CD4-positive, CD25-positive, alpha-beta regulatory T cell (primary cell): ENCODE measurements around the gene ATP13A3. TPM values are rescaled to one million over a fixed set of nuclear protein-coding genes. Genes with fewer than 3 reads are reported as not detected.

Experiments
- ATAC-seq, 2 donors: fragments of 150-1000 bp; cut with Tn5 transposase; one replicate each; pipeline ENCODE4 v1.10.0; 2021; ENCODE audit warnings: low read depth in 2 of 2, moderate number of reproducible peaks in 2 of 2, moderate library complexity in 1 of 2
- DNase-seq, 3 donors: peaks; one replicate each; pipeline versions ENCODE4 v3.0.0 to v3.0.0-alpha.2; 2012 to 2022; ENCODE audit warnings: mixed read lengths in 1 of 3
- H3K27ac ChIP-seq: one replicate; pipeline ENCODE4 v1.7.0; 2013; ENCODE audit warnings: mild to moderate bottlenecking, low read length; ENCODE audit not compliant: insufficient read depth, poor library complexity, severe bottlenecking
- H3K27me3 ChIP-seq: one replicate; pipeline ENCODE4 v1.7.0; 2013; ENCODE audit warnings: low read length; ENCODE audit not compliant: control insufficient read depth, insufficient read depth
- H3K36me3 ChIP-seq: one replicate; pipeline ENCODE4 v1.7.0; 2013; ENCODE audit warnings: mild to moderate bottlenecking, low read length, moderate library complexity; ENCODE audit not compliant: control insufficient read depth, insufficient read depth
- H3K4me1 ChIP-seq: 2 replicates; pipeline ENCODE4 v1.7.0; 2013; ENCODE audit warnings: mild to moderate bottlenecking, low read length; ENCODE audit not compliant: insufficient read depth, control insufficient read depth, poor library complexity, severe bottlenecking
- H3K4me3 ChIP-seq: one replicate; pipeline ENCODE4 v1.7.0; 2013; ENCODE audit warnings: low read depth, mild to moderate bottlenecking, low read length, moderate library complexity
- H3K9me3 ChIP-seq, 2 experiments: 1 replicate in 1 of 2; 2 replicates in 1 of 2; pipeline ENCODE4 v1.7.0; 2013; ENCODE audit warnings: low read length in 2 of 2, mild to moderate bottlenecking in 1 of 2, moderate library complexity in 1 of 2; ENCODE audit not compliant: control insufficient read depth in 2 of 2
- H3K27ac Mint-ChIP-seq, 3 donors: one replicate each; pipeline ENCODE4 v1.8.0; 2020 to 2022; ENCODE audit warnings: mild to moderate bottlenecking in 3 of 3, mixed read lengths in 3 of 3, moderate library complexity in 2 of 3
- H3K27me3 Mint-ChIP-seq: one replicate; pipeline ENCODE4 v1.8.0; 2022; ENCODE audit warnings: mild to moderate bottlenecking, mixed read lengths
- H3K36me3 Mint-ChIP-seq: one replicate; pipeline ENCODE4 v1.8.0; 2020; ENCODE audit warnings: mixed read lengths
- H3K4me1 Mint-ChIP-seq, 4 donors: one replicate each; pipeline ENCODE4 v1.8.0; 2020 to 2022; ENCODE audit warnings: mixed read lengths in 4 of 4, mild to moderate bottlenecking in 1 of 4
- H3K4me3 Mint-ChIP-seq, 4 donors: one replicate each; pipeline ENCODE4 v1.8.0; 2020 to 2022; ENCODE audit warnings: mild to moderate bottlenecking in 4 of 4, mixed read lengths in 4 of 4, moderate library complexity in 3 of 4
- H3K9me3 Mint-ChIP-seq, 7 donors: one replicate each; pipeline ENCODE4 v1.8.0; 2020 to 2022; ENCODE audit warnings: mixed read lengths in 7 of 7, mild to moderate bottlenecking in 3 of 7, moderate library complexity in 2 of 7
- polyA plus RNA-seq, 4 donors: library from polyadenylated mRNA; unstranded; fragments of 300-500 nt; fragmentation: Illumina TruSeq; gene quantifications; one replicate each; pipeline ENCODE4 v1.2.3, GENCODE V29; 2021
- total RNA-seq: library from RNA; stranded (reverse); gene quantifications from one replicate; pipeline ENCODE4 v1.2.3, GENCODE V29; 2022

Gene ATP13A3
- total and polyA plus RNA-seq, 5 donors from 2014 or later = 8.6 to 114 (median 16.0) TPM

DNA sequence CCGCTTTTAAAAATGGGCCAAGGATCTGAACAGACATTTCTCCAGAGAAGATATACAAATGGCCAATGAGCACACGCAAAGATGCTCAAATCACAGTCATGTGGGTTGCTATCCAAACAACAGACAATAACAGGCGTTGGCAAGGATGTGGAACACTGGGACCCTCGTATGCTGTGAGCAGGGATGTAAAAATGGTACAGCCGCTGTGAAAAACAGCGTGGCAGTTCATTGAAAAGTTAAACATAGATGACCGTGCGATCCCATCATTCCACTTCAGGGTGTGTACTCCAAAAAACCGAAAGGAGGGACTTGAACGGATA lies 110.6 kb downstream of the ATP13A3 start:
- no peak overlapping the region for H3K4me3 Mint-ChIP-seq
- no peaks in the 10 kb centered on the region for H3K27me3 ChIP-seq
- no peak overlapping the region for H3K27ac Mint-ChIP-seq
- ATAC-seq = no peak
- no peak overlapping the region for H3K4me3 ChIP-seq
- peaks cover 0 to 2% (median 0%) of the 10 kb centered on the region in 7 donors for H3K9me3 Mint-ChIP-seq
- no peaks in the 10 kb centered on the region for H3K9me3 ChIP-seq
- no peaks in the 10 kb centered on the region for H3K36me3 ChIP-seq
- no peaks in the 10 kb centered on the region for H3K36me3 Mint-ChIP-seq
- no peak overlapping the region for H3K27ac ChIP-seq
- no peak for DNase-seq
- no peaks in the 10 kb centered on the region for H3K4me1 Mint-ChIP-seq
- no peaks in the 10 kb centered on the region for H3K4me1 ChIP-seq
- peaks cover 22% of the 10 kb centered on the region for H3K27me3 Mint-ChIP-seq

GRCh38 chr3:194375473-194376240 lies 111.1 kb downstream of the ATP13A3 start:
- Histone ChIP-seq H3K36me3 (no peaks in the 10 kb centered on the region), H3K27ac (no peak overlapping the region), H3K9me3 (no peaks in the 10 kb centered on the region), H3K27me3 (peaks cover 1% of the 10 kb centered on the region), H3K4me1 (no peaks in the 10 kb centered on the region), H3K4me3 (no peak overlapping the region)
- Mint-ChIP-seq H3K9me3 (peaks cover 0 to 2% (median 0%) of the 10 kb centered on the region in 7 donors), H3K27ac (no peak overlapping the region), H3K4me1 (no peaks in the 10 kb centered on the region), H3K36me3 (no peaks in the 10 kb centered on the region), H3K27me3 (peaks cover 23% of the 10 kb centered on the region), H3K4me3 (no peak overlapping the region)
- DNase-seq (no peak), ATAC-seq (no peak)

- H3K27ac Mint-ChIP-seq = no peak overlapping the region
- DNase-seq (no peak), ATAC-seq (no peak)
- H3K4me3 ChIP-seq = no peak overlapping the region
- H3K4me1 ChIP-seq = no peaks in the 10 kb centered on the region
- H3K27me3 ChIP-seq = peaks cover 2% of the 10 kb centered on the region
- H3K9me3 Mint-ChIP-seq = peaks cover 0 to 2% (median 0%) of the 10 kb centered on the region in 7 donors
- no peak overlapping the region for H3K27ac ChIP-seq
- H3K9me3 ChIP-seq = no peaks in the 10 kb centered on the region
- H3K36me3 ChIP-seq = no peaks in the 10 kb centered on the region
- no peaks in the 10 kb centered on the region for H3K4me1 Mint-ChIP-seq
- no peak overlapping the region for H3K4me3 Mint-ChIP-seq
- peaks cover 30% of the 10 kb centered on the region for H3K27me3 Mint-ChIP-seq
- no peaks in the 10 kb centered on the region for H3K36me3 Mint-ChIP-seq
Measured at GRCh38 chr3:194374935-194375334, 111.9 kb downstream of the ATP13A3 start.

GRCh38 chr3:194373899-194374298 lies 112.9 kb downstream of the ATP13A3 start:
- no peak overlapping the region for H3K4me3 Mint-ChIP-seq
- ATAC-seq = no peak

DNA sequence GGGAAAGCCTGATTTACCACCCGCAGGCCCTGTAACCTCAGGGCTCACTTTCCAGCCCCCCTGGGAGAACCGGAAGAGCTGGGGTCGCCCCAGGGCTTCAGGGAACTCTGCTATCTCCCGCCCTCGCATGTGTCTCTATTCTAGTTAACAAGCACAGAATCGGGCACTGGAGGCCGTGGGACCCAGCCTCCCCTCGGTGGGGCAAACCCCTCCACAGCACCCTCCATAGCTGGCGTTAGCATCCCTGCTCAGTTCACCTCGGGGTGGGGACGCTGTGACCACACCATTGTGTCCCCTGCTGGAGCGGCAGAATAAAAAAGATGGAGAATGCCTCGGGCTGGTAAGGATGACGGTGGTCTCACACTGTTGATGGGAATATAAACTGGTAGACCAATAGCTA lies 113.8 kb downstream of the ATP13A3 start:
- Histone ChIP-seq H3K4me1 (no peaks in the 10 kb centered on the region), H3K4me3 (no peak overlapping the region), H3K9me3 (no peaks in the 10 kb centered on the region), H3K27me3 (peaks cover 9% of the 10 kb centered on the region), H3K36me3 (no peaks in the 10 kb centered on the region), H3K27ac (no peak overlapping the region)
- no peak overlapping the region for H3K27ac Mint-ChIP-seq
- ATAC-seq = peak in 1 of 2 donors; percentile 14
- peaks cover 0 to 2% (median 0%) of the 10 kb centered on the region in 4 donors for H3K4me1 Mint-ChIP-seq
- H3K36me3 Mint-ChIP-seq = no peaks in the 10 kb centered on the region
- H3K4me3 Mint-ChIP-seq = no peak overlapping the region
- DNase-seq = no peak
- peaks cover 43% of the 10 kb centered on the region for H3K27me3 Mint-ChIP-seq
- H3K9me3 Mint-ChIP-seq = peaks cover 0 to 2% (median 0%) of the 10 kb centered on the region in 7 donors

More at GRCh38 chr3:194373899-194374298, 112.9 kb downstream of the ATP13A3 start:
- Mint-ChIP-seq H3K4me1 (no peaks in the 10 kb centered on the region), H3K27me3 (peaks cover 39% of the 10 kb centered on the region), H3K36me3 (no peaks in the 10 kb centered on the region), H3K27ac (no peak overlapping the region), H3K9me3 (peaks cover 0 to 2% (median 0%) of the 10 kb centered on the region in 7 donors)
- DNase-seq = no peak
- Histone ChIP-seq H3K4me1 (no peaks in the 10 kb centered on the region), H3K27me3 (peaks cover 5% of the 10 kb centered on the region), H3K36me3 (no peaks in the 10 kb centered on the region), H3K27ac (no peak overlapping the region), H3K4me3 (no peak overlapping the region), H3K9me3 (no peaks in the 10 kb centered on the region)

DNA sequence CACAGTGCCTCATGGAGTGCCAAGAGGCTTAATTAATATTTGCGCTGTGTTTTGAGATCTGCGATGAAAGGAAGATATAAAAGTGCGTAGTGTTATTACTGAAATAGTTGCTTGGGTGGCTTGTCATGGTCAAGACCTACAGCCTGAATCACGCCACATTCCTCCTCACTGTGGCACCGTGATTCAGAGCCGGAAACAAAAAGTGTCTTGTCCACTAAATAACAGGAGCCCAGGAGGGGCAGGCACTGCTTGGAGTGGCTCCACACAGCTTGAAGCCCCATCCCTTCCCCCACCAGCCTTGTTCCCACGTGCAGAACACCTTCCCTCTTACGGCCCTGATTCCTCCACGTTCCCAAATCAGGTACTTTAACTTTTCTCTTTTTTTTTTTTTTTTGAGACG lies 116.0 kb downstream of the ATP13A3 start:
- Histone ChIP-seq H3K9me3 (no peaks in the 10 kb centered on the region), H3K27ac (no peak overlapping the region), H3K27me3 (peaks cover 10% of the 10 kb centered on the region), H3K4me3 (no peak overlapping the region), H3K36me3 (no peaks in the 10 kb centered on the region), H3K4me1 (no peaks in the 10 kb centered on the region)
- DNase-seq (no peak), ATAC-seq (no peak)
- Mint-ChIP-seq H3K36me3 (no peaks in the 10 kb centered on the region), H3K9me3 (peaks cover 0 to 2% (median 0%) of the 10 kb centered on the region in 7 donors), H3K4me1 (peaks cover 0 to 2% (median 0%) of the 10 kb centered on the region in 4 donors), H3K27ac (no peak overlapping the region), H3K27me3 (peaks cover 45% of the 10 kb centered on the region), H3K4me3 (no peak overlapping the region)

DNA sequence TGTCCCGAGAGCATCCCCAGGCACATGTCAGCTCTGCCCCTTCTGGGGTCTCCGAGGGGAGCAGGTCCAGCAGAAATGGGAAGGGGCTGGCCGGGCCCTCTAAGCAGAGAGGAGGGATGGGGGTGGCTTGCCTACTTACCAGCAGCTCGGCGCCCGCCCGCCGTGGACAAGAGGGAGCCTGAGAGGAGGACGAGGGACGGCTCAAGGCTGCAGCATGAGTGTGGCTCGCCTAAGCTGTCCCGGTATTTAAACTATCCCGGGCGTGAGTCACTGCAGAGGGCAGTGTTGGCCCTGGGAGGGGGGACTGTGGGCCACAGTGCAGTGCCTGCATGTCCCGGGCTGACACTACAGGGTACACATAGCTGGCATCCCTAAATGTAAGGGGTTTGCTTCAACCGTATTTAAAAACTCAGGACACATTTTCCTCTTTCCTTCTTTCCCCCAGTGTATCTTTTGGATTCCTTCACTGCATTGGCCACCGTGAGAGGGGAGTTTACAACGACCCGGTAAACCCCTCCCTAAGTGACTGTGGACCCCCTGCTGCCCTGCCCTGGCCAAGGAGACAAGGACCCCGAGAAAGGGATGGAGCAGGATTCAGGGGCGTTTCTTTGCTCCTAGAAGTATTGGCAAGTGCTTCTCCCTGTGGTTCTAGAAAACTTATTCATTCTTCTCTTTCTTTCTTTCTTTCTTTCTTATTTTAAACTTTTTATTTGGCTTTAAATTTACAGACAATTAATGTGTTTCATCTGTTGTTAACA lies 117.1 kb downstream of the ATP13A3 start, which contains the start of gene LRRC15:
TSS of gene LRRC15 (minus strand) at position 222 of the 758 bp plus-strand sequence. CDS start 8,700 bp downstream, outside the sequence.
- Histone ChIP-seq H3K27ac (no peak within 1 kb of the TSS), H3K9me3 (no peaks in the 10 kb centered on the region), H3K36me3 (no peaks in the 10 kb centered on the region), H3K27me3 (peaks cover 10% of the 10 kb centered on the region), H3K4me1 (no peaks in the 10 kb centered on the region), H3K4me3 (no peak within 1 kb of the TSS)
- Mint-ChIP-seq H3K9me3 (peaks cover 0 to 2% (median 0%) of the 10 kb centered on the region in 7 donors), H3K27ac (no peak within 1 kb of the TSS), H3K27me3 (peaks cover 44% of the 10 kb centered on the region), H3K36me3 (no peaks in the 10 kb centered on the region), H3K4me3 (no peak within 1 kb of the TSS), H3K4me1 (peaks cover 0 to 2% (median 0%) of the 10 kb centered on the region in 4 donors)
- ATAC-seq = no peak
- peak in 1 of 3 donors; percentile 6 for DNase-seq
